GM23338 (cell line): ENCODE data around the gene ANAPC4. TPM values are rescaled to one million over a fixed set of nuclear protein-coding genes. Genes with fewer than 3 reads are reported as not detected.

Experiments
- ATAC-seq: fragments of 200-7000 bp; cut with Tn5 transposase; 3 replicates; pipeline ENCODE4 v1.9.1; 2020
- DNase-seq: peaks from one replicate; pipeline ENCODE4 v3.0.0-alpha.2; 2015; ENCODE audit warnings: low spot score
- H2AFZ ChIP-seq: fragments of 200-600 bp; sonication (generic); 2 replicates; pipeline ENCODE4 v1.8.0; 2016; ENCODE audit warnings: antibody characterized with exemption, mild to moderate bottlenecking, moderate library complexity
- H3F3A ChIP-seq: fragments of 200-600 bp; sonication (generic); replicated peaks from 2 replicates; pipeline ENCODE4 v1.8.0; 2017; ENCODE audit warnings: antibody characterized with exemption, mixed run types, low read depth
- H3K27ac ChIP-seq: fragments of 200-600 bp; sonication (generic); 2 replicates; pipeline ENCODE4 v1.6.1; 2016; ENCODE audit warnings: low read depth
- H3K27me3 ChIP-seq: fragments of 200-600 bp; sonication (generic); 2 replicates; pipeline ENCODE4 v1.8.0; 2016; ENCODE audit warnings: mild to moderate bottlenecking, mixed run types, moderate library complexity; ENCODE audit not compliant: insufficient read depth
- H3K36me3 ChIP-seq: fragments of 200-600 bp; sonication (generic); 2 replicates; pipeline ENCODE4 v1.8.0; 2016; ENCODE audit warnings: mild to moderate bottlenecking; ENCODE audit not compliant: insufficient read depth
- H3K4me1 ChIP-seq: fragments of 200-600 bp; sonication (generic); 2 replicates; pipeline ENCODE4 v1.8.0; 2016; ENCODE audit warnings: mild to moderate bottlenecking, moderate library complexity; ENCODE audit not compliant: insufficient read depth
- H3K4me2 ChIP-seq: fragments of 200-600 bp; sonication (generic); 2 replicates; pipeline ENCODE4 v1.7.1; 2017; ENCODE audit warnings: mixed run types
- H3K4me3 ChIP-seq: fragments of 200-600 bp; sonication (generic); 2 replicates; pipeline ENCODE4 v1.6.1; 2016; ENCODE audit warnings: mixed run types
- H3K79me2 ChIP-seq: fragments of 200-600 bp; sonication (generic); replicated peaks from 2 replicates; pipeline ENCODE4 v1.8.0; 2017; ENCODE audit warnings: mild to moderate bottlenecking; ENCODE audit not compliant: insufficient read depth
- H3K9me2 ChIP-seq: fragments of 200-600 bp; sonication (generic); 2 replicates; pipeline ENCODE4 v1.8.0; 2017; ENCODE audit not compliant: insufficient read depth
- H4K20me1 ChIP-seq: fragments of 200-600 bp; sonication (generic); replicated peaks from 2 replicates; pipeline ENCODE4 v1.8.0; 2017; ENCODE audit warnings: mild to moderate bottlenecking; ENCODE audit not compliant: insufficient read depth
- H3K27ac Mint-ChIP-seq: 2 replicates; pipeline ENCODE4 v1.8.0; 2020; ENCODE audit warnings: inconsistent platforms, mild to moderate bottlenecking, moderate library complexity, mixed read lengths
- H3K27me3 Mint-ChIP-seq: 3 replicates; pipeline ENCODE4 v1.8.0; 2022; ENCODE audit warnings: low read depth, mild to moderate bottlenecking, moderate library complexity, mixed read lengths, inconsistent platforms; ENCODE audit not compliant: insufficient read depth, poor library complexity
- H3K36me3 Mint-ChIP-seq: 3 replicates; pipeline ENCODE4 v1.8.0; 2021; ENCODE audit warnings: low read depth, mild to moderate bottlenecking, inconsistent platforms, moderate library complexity, mixed read lengths
- H3K4me1 Mint-ChIP-seq: 3 replicates; pipeline ENCODE4 v1.8.0; 2020; ENCODE audit warnings: mild to moderate bottlenecking, inconsistent platforms, mixed read lengths
- H3K4me3 Mint-ChIP-seq: 3 replicates; pipeline ENCODE4 v1.8.0; 2021; ENCODE audit warnings: moderate library complexity, mild to moderate bottlenecking, inconsistent platforms, mixed read lengths
- H3K9me3 Mint-ChIP-seq: 3 replicates; pipeline ENCODE4 v1.8.0; 2020; ENCODE audit warnings: moderate library complexity, mild to moderate bottlenecking, inconsistent platforms, mixed read lengths
- CREB1 ChIP-seq: fragments of 250-450 bp; sonication (Bioruptor Pico); IDR thresholded peaks from 2 replicates; pipeline ENCODE4 v1.5.0; 2020; ENCODE audit warnings: low read depth, mild to moderate bottlenecking, moderate library complexity
- NANOG ChIP-seq: IDR thresholded peaks from 2 replicates; pipeline ENCODE4 v1.6.1; 2016; ENCODE audit warnings: antibody characterized with exemption, borderline replicate concordance
- POLR2AphosphoS5 ChIP-seq: IDR thresholded peaks from 2 replicates; pipeline ENCODE4 v1.6.1; 2016; ENCODE audit warnings: antibody characterized with exemption, low read depth
- STAT1 ChIP-seq: IDR thresholded peaks from one replicate; pipeline ENCODE4 v1.6.1; 2016; ENCODE audit warnings: antibody characterized with exemption; ENCODE audit not compliant: unreplicated experiment
- ZNF331 ChIP-seq: fragments of 250-450 bp; sonication (Bioruptor Pico); IDR thresholded peaks from 2 replicates; pipeline ENCODE4 v1.5.0; 2020; ENCODE audit warnings: low read depth, mild to moderate bottlenecking, moderate library complexity
- polyA plus RNA-seq: library from polyadenylated mRNA; unstranded; fragments of >200 nt; fragmentation: Nextera tagmentation; extraction: Ambion mirVana; gene quantifications from 2 replicates; pipeline ENCODE4 v1.2.1, GENCODE V29; 2016
- total RNA-seq: library from RNA; depleted of rRNA; stranded (reverse); fragments of >200 nt; shearing (Covaris generic); gene quantifications from 2 replicates; pipeline ENCODE4 v1.2.3, GENCODE V29; 2014
- TF ChIP-seq, protein P1 (sequence below): IDR thresholded peaks from one replicate; pipeline ENCODE4 v1.6.1; 2018; ENCODE audit warnings: antibody characterized with exemption; ENCODE audit not compliant: unreplicated experiment
- TF ChIP-seq, protein P2 (sequence below): fragments of 250-450 bp; sonication (Bioruptor Pico); IDR thresholded peaks from 2 replicates; pipeline ENCODE4 v1.5.0; 2020; ENCODE audit warnings: mild to moderate bottlenecking, moderate library complexity
- TF ChIP-seq, protein P3 (sequence below), 2 experiments: fragments of 200-600 bp in 1 of 2; sonication (generic) in 1 of 2; conservative IDR thresholded peaks; 2 replicates each; pipeline versions ENCODE4 v1.5.1 to v1.6.1; 2016 to 2017; ENCODE audit warnings: antibody characterized with exemption in 2 of 2, low read depth in 2 of 2, mild to moderate bottlenecking in 2 of 2, moderate library complexity in 1 of 2

Gene ANAPC4
- total and polyA plus RNA-seq, 2 experiments from 2014 or later, result 34.3 to 46.2 TPM

DNA sequence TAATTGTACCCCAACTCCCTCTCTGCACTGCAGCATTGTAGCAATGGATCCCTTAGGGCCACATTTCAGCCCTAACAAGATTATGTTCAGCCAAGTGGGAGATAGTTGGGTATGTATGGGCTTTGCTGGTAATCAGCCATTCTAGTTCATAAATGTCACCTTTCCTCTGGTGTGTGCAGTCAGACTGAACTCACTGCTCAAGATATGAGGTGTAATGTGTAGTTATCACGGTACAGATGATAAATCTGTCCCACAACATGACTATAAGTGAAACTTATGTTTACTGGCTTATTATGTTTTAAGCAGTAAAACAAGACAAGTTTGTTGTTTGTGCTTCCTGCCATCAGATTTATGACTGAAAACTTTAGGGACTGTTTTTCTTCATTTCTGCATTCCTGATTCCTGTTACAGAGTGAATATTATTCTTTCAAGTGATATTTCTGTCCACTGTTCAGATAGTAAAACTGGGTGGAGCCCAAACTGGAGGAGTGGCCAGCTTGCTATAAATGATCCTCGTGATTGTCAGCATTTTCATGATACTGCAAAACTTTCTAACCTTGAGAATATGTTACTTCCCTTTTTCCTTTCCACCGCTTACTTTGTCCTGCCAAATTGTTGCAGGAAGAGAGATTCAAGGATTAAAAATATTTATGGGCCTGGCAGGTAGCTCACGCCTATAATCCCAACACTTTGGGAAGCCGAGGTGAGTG is 44.9 kb downstream of the ANAPC4 start (continued):
- TF ChIP-seq, protein P1, sequence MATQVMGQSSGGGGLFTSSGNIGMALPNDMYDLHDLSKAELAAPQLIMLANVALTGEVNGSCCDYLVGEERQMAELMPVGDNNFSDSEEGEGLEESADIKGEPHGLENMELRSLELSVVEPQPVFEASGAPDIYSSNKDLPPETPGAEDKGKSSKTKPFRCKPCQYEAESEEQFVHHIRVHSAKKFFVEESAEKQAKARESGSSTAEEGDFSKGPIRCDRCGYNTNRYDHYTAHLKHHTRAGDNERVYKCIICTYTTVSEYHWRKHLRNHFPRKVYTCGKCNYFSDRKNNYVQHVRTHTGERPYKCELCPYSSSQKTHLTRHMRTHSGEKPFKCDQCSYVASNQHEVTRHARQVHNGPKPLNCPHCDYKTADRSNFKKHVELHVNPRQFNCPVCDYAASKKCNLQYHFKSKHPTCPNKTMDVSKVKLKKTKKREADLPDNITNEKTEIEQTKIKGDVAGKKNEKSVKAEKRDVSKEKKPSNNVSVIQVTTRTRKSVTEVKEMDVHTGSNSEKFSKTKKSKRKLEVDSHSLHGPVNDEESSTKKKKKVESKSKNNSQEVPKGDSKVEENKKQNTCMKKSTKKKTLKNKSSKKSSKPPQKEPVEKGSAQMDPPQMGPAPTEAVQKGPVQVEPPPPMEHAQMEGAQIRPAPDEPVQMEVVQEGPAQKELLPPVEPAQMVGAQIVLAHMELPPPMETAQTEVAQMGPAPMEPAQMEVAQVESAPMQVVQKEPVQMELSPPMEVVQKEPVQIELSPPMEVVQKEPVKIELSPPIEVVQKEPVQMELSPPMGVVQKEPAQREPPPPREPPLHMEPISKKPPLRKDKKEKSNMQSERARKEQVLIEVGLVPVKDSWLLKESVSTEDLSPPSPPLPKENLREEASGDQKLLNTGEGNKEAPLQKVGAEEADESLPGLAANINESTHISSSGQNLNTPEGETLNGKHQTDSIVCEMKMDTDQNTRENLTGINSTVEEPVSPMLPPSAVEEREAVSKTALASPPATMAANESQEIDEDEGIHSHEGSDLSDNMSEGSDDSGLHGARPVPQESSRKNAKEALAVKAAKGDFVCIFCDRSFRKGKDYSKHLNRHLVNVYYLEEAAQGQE, result no peak
- TF ChIP-seq POLR2AphosphoS5, result no peak

GRCh38 chr4:25423548-25423947 is 46.5 kb downstream of the ANAPC4 start:
- Histone ChIP-seq H3K4me3 (no peak overlapping the region), H3K27me3 (no peaks in the 10 kb centered on the region), H3K4me1 (no peaks in the 10 kb centered on the region), H3K36me3 (peaks cover 12% of the 10 kb centered on the region; the same call in 1 of the 2 replicates), H3F3A (no peaks in the 10 kb centered on the region), H2AFZ (no peak overlapping the region), H3K27ac (no peak overlapping the region), H3K9me2 (no peaks in the 10 kb centered on the region), H3K79me2 (no peaks in the 10 kb centered on the region), H4K20me1 (no peaks in the 10 kb centered on the region; the same call in 1 of the 2 replicates), H3K4me2 (no peak overlapping the region)
- peaks cover 7% of the 10 kb centered on the region for H3K27me3 Mint-ChIP-seq
- no peaks in the 10 kb centered on the region for H3K4me1 Mint-ChIP-seq
- H3K9me3 Mint-ChIP-seq, result no peaks in the 10 kb centered on the region
- DNase-seq (no peak), ATAC-seq (no peak)
- peaks cover 5% of the 10 kb centered on the region; the same call in 1 of the 3 replicates for H3K36me3 Mint-ChIP-seq
- H3K4me3 Mint-ChIP-seq, result no peak overlapping the region
- H3K27ac Mint-ChIP-seq, result no peak overlapping the region; the same call in 1 of the 2 replicates
- TF ChIP-seq, protein P2, sequence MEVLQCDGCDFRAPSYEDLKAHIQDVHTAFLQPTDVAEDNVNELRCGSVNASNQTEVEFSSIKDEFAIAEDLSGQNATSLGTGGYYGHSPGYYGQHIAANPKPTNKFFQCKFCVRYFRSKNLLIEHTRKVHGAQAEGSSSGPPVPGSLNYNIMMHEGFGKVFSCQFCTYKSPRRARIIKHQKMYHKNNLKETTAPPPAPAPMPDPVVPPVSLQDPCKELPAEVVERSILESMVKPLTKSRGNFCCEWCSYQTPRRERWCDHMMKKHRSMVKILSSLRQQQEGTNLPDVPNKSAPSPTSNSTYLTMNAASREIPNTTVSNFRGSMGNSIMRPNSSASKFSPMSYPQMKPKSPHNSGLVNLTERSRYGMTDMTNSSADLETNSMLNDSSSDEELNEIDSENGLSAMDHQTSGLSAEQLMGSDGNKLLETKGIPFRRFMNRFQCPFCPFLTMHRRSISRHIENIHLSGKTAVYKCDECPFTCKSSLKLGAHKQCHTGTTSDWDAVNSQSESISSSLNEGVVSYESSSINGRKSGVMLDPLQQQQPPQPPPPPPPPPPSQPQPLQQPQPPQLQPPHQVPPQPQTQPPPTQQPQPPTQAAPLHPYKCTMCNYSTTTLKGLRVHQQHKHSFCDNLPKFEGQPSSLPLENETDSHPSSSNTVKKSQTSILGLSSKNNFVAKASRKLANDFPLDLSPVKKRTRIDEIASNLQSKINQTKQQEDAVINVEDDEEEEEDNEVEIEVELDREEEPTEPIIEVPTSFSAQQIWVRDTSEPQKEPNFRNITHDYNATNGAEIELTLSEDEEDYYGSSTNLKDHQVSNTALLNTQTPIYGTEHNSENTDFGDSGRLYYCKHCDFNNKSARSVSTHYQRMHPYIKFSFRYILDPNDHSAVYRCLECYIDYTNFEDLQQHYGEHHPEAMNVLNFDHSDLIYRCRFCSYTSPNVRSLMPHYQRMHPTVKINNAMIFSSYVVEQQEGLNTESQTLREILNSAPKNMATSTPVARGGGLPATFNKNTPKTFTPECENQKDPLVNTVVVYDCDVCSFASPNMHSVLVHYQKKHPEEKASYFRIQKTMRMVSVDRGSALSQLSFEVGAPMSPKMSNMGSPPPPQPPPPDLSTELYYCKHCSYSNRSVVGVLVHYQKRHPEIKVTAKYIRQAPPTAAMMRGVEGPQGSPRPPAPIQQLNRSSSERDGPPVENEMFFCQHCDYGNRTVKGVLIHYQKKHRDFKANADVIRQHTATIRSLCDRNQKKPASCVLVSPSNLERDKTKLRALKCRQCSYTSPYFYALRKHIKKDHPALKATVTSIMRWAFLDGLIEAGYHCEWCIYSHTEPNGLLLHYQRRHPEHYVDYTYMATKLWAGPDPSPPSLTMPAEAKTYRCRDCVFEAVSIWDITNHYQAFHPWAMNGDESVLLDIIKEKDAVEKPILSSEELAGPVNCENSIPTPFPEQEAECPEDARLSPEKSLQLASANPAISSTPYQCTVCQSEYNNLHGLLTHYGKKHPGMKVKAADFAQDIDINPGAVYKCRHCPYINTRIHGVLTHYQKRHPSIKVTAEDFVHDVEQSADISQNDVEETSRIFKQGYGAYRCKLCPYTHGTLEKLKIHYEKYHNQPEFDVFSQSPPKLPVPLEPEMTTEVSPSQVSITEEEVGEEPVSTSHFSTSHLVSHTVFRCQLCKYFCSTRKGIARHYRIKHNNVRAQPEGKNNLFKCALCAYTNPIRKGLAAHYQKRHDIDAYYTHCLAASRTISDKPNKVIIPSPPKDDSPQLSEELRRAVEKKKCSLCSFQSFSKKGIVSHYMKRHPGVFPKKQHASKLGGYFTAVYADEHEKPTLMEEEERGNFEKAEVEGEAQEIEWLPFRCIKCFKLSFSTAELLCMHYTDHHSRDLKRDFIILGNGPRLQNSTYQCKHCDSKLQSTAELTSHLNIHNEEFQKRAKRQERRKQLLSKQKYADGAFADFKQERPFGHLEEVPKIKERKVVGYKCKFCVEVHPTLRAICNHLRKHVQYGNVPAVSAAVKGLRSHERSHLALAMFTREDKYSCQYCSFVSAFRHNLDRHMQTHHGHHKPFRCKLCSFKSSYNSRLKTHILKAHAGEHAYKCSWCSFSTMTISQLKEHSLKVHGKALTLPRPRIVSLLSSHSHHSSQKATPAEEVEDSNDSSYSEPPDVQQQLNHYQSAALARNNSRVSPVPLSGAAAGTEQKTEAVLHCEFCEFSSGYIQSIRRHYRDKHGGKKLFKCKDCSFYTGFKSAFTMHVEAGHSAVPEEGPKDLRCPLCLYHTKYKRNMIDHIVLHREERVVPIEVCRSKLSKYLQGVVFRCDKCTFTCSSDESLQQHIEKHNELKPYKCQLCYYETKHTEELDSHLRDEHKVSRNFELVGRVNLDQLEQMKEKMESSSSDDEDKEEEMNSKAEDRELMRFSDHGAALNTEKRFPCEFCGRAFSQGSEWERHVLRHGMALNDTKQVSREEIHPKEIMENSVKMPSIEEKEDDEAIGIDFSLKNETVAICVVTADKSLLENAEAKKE (CRISPR knock-in tag), result no peak
- no peak for TF ChIP-seq ZNF331
- no peak for TF ChIP-seq CREB1 (CRISPR knock-in tag)
- TF ChIP-seq, protein P1, result no peak
- TF ChIP-seq, protein P3, sequence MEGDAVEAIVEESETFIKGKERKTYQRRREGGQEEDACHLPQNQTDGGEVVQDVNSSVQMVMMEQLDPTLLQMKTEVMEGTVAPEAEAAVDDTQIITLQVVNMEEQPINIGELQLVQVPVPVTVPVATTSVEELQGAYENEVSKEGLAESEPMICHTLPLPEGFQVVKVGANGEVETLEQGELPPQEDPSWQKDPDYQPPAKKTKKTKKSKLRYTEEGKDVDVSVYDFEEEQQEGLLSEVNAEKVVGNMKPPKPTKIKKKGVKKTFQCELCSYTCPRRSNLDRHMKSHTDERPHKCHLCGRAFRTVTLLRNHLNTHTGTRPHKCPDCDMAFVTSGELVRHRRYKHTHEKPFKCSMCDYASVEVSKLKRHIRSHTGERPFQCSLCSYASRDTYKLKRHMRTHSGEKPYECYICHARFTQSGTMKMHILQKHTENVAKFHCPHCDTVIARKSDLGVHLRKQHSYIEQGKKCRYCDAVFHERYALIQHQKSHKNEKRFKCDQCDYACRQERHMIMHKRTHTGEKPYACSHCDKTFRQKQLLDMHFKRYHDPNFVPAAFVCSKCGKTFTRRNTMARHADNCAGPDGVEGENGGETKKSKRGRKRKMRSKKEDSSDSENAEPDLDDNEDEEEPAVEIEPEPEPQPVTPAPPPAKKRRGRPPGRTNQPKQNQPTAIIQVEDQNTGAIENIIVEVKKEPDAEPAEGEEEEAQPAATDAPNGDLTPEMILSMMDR (conservative IDR thresholded peaks at IDR 0.05; ENCODE audit: low read depth in 2 of 2), result no peak
- no peak for TF ChIP-seq STAT1
- TF ChIP-seq POLR2AphosphoS5, result no peak
- TF ChIP-seq NANOG, result no peak
